BLaER1 (cell line): ENCODE results near the gene MINDY4B.

Experiments
- H3K27ac ChIP-seq: shearing (Covaris generic); formaldehyde crosslinking; 2 replicates; pipeline ENCODE4 v1.8.1; 2022
- H3K27me3 ChIP-seq: shearing (Covaris generic); formaldehyde crosslinking; 2 replicates; pipeline ENCODE4 v1.8.1; 2022
- H3K36me3 ChIP-seq: shearing (Covaris generic); formaldehyde crosslinking; 2 replicates; pipeline ENCODE4 v1.8.1; 2022
- H3K4me1 ChIP-seq: shearing (Covaris generic); formaldehyde crosslinking; 2 replicates; pipeline ENCODE4 v1.8.1; 2022
- H3K4me2 ChIP-seq: shearing (Covaris generic); formaldehyde crosslinking; 2 replicates; pipeline ENCODE4 v1.8.1; 2022
- H3K4me3 ChIP-seq: shearing (Covaris generic); formaldehyde crosslinking; 2 replicates; pipeline ENCODE4 v1.8.1; 2022
- H3K9ac ChIP-seq: shearing (Covaris generic); formaldehyde crosslinking; 2 replicates; pipeline ENCODE4 v1.8.1; 2022
- H3K9me3 ChIP-seq: shearing (Covaris generic); formaldehyde crosslinking; 2 replicates; pipeline ENCODE4 v1.8.1; 2022
- H4K20me1 ChIP-seq: shearing (Covaris generic); formaldehyde crosslinking; 2 replicates; pipeline ENCODE4 v1.8.1; 2022
- Cebpa-rat ChIP-seq: shearing (Covaris generic); IDR thresholded peaks from 2 replicates; pipeline ENCODE4 v1.8.1; 2022

Gene MINDY4B

GRCh38 chr3:150828997-150829396, 76.2 kb downstream of the MINDY4B start:
- Histone ChIP-seq H3K36me3 (no peaks in the 10 kb centered on the region), H3K27me3 (no peaks in the 10 kb centered on the region), H3K4me3 (no peak overlapping the region), H4K20me1 (no peaks in the 10 kb centered on the region), H3K27ac (no peak overlapping the region), H3K9me3 (no peaks in the 10 kb centered on the region), H3K4me1 (no peaks in the 10 kb centered on the region), H3K4me2 (no peak overlapping the region), H3K9ac (no peak overlapping the region)
- TF ChIP-seq Cebpa-rat: no peak

GRCh38 chr3:150828261-150828660, 77.0 kb downstream of the MINDY4B start:
- no peaks in the 10 kb centered on the region for H3K27me3 ChIP-seq
- H3K4me2 ChIP-seq: no peak overlapping the region
- H3K4me3 ChIP-seq: no peak overlapping the region
- H3K9ac ChIP-seq: no peak overlapping the region
- H4K20me1 ChIP-seq: no peaks in the 10 kb centered on the region
- no peak overlapping the region for H3K27ac ChIP-seq
- H3K9me3 ChIP-seq: no peaks in the 10 kb centered on the region
- H3K36me3 ChIP-seq: no peaks in the 10 kb centered on the region
- TF ChIP-seq Cebpa-rat: no peak
- no peaks in the 10 kb centered on the region for H3K4me1 ChIP-seq

GRCh38 chr3:150826466-150827282, 78.6 kb downstream of the MINDY4B start:
- no peak overlapping the region for H3K27ac ChIP-seq
- no peaks in the 10 kb centered on the region for H3K36me3 ChIP-seq
- no peak overlapping the region for H3K4me3 ChIP-seq
- no peak overlapping the region for H3K4me2 ChIP-seq
- H3K4me1 ChIP-seq: no peaks in the 10 kb centered on the region
- H3K9me3 ChIP-seq: no peaks in the 10 kb centered on the region
- H3K27me3 ChIP-seq: no peaks in the 10 kb centered on the region
- H3K9ac ChIP-seq: no peak overlapping the region
- no peak for TF ChIP-seq Cebpa-rat
- no peaks in the 10 kb centered on the region for H4K20me1 ChIP-seq

GRCh38 chr3:150825916-150826377, 79.3 kb downstream of the MINDY4B start:
- Histone ChIP-seq H3K4me2 (no peak overlapping the region), H3K9ac (no peak overlapping the region), H3K4me3 (no peak overlapping the region), H3K4me1 (no peaks in the 10 kb centered on the region), H3K27ac (no peak overlapping the region), H3K36me3 (no peaks in the 10 kb centered on the region), H3K27me3 (no peaks in the 10 kb centered on the region), H4K20me1 (no peaks in the 10 kb centered on the region), H3K9me3 (no peaks in the 10 kb centered on the region)
- no peak for TF ChIP-seq Cebpa-rat

GRCh38 chr3:150825192-150825915, 79.9 kb downstream of the MINDY4B start:
- H3K36me3 ChIP-seq: no peaks in the 10 kb centered on the region

GRCh38 chr3:150823277-150823676, 82.0 kb downstream of the MINDY4B start:
- no peaks in the 10 kb centered on the region for H3K27me3 ChIP-seq
- no peaks in the 10 kb centered on the region for H3K36me3 ChIP-seq
- no peak for TF ChIP-seq Cebpa-rat
- no peak overlapping the region for H3K4me3 ChIP-seq
- no peaks in the 10 kb centered on the region for H3K9me3 ChIP-seq
- H3K4me2 ChIP-seq: no peak overlapping the region
- no peak overlapping the region for H3K9ac ChIP-seq
- no peaks in the 10 kb centered on the region for H3K4me1 ChIP-seq
- H3K27ac ChIP-seq: no peak overlapping the region
- no peaks in the 10 kb centered on the region for H4K20me1 ChIP-seq

More at GRCh38 chr3:150825192-150825915, 79.9 kb downstream of the MINDY4B start:
- TF ChIP-seq Cebpa-rat: no peak
- Histone ChIP-seq H3K27ac (no peak overlapping the region), H3K27me3 (no peaks in the 10 kb centered on the region), H3K4me3 (no peak overlapping the region), H3K9me3 (no peaks in the 10 kb centered on the region), H3K4me1 (no peaks in the 10 kb centered on the region), H4K20me1 (no peaks in the 10 kb centered on the region), H3K9ac (no peak overlapping the region), H3K4me2 (no peak overlapping the region)

- TF ChIP-seq Cebpa-rat: no peak
- Histone ChIP-seq H3K27me3 (no peaks in the 10 kb centered on the region), H3K36me3 (no peaks in the 10 kb centered on the region)
Observed at GRCh38 chr3:150822636-150823035, 82.6 kb downstream of the MINDY4B start.

More at GRCh38 chr3:150822636-150823035, 82.6 kb downstream of the MINDY4B start:
- Histone ChIP-seq H3K4me2 (no peak overlapping the region), H3K4me1 (no peaks in the 10 kb centered on the region), H3K4me3 (no peak overlapping the region), H3K9me3 (no peaks in the 10 kb centered on the region), H3K9ac (no peak overlapping the region), H4K20me1 (no peaks in the 10 kb centered on the region), H3K27ac (no peak overlapping the region)
